ENCODE results near the gene HEYL. TPM values are rescaled to one million over a fixed set of nuclear protein-coding genes. Genes with fewer than 3 reads are reported as not detected.

Gene HEYL
- total RNA-seq, 2 experiments from 2014 or later: 0.05 TPM; not detected in 1

- intact Hi-C loops (cut with DNase I, micrococcal nuclease): no loop called here
- peaks cover 56% of the 10 kb centered on the region for H3K27me3 Mint-ChIP-seq
- CTCF ChIA-PET: no interaction called here
Observed at GRCh38 chr1:39637361-39637760, 2.1 kb downstream of the HEYL start.

GRCh38 chr1:39635871-39636210 is 3.6 kb downstream of the HEYL start:
- no peak for DNase-seq
- Histone ChIP-seq H3K27me3 (ENCODE audit: control insufficient read depth in 1 of 2, insufficient read depth in 2 of 2, low read length in 2 of 2) (peaks cover 11 to 25% of the 10 kb centered on the region in 2 experiments), H3K9me3 (ENCODE audit: control insufficient read depth in 1 of 2, insufficient read depth in 1 of 2, low read length in 2 of 2) (no peaks in the 10 kb centered on the region), H3K27ac (ENCODE audit: low read depth in 1 of 2, low read length in 2 of 2) (no peak overlapping the region), H3K36me3 (ENCODE audit: insufficient read depth, low read length) (no peaks in the 10 kb centered on the region), H3K4me3 (ENCODE audit: low read length) (no peak overlapping the region), H3K4me1 (ENCODE audit: insufficient read depth, low read length) (peaks cover 6% of the 10 kb centered on the region)
- peaks cover 59% of the 10 kb centered on the region for H3K27me3 Mint-ChIP-seq
- no peak for TF ChIP-seq CTCF (IDR thresholded peaks at IDR 0.05)
- H3K27ac Mint-ChIP-seq: no peak overlapping the region
- CTCF ChIA-PET: no interaction called here
- no peak overlapping the region for H3K4me3 Mint-ChIP-seq
- H3K36me3 Mint-ChIP-seq (ENCODE audit: low read depth): no peaks in the 10 kb centered on the region
- no peak for ATAC-seq (ENCODE audit: poor library complexity)
- POLR2A ChIA-PET: no interaction called here
- H3K4me1 Mint-ChIP-seq (ENCODE audit: low read depth): no peaks in the 10 kb centered on the region
- H3K9me3 Mint-ChIP-seq: no peaks in the 10 kb centered on the region
- intact Hi-C loops (cut with DNase I, micrococcal nuclease): no loop called here

More at GRCh38 chr1:39637361-39637760, 2.1 kb downstream of the HEYL start:
- Mint-ChIP-seq H3K4me1 (ENCODE audit: low read depth) (no peaks in the 10 kb centered on the region), H3K4me3 (no peak overlapping the region), H3K27ac (no peak overlapping the region), H3K9me3 (no peaks in the 10 kb centered on the region), H3K36me3 (ENCODE audit: low read depth) (no peaks in the 10 kb centered on the region)
- TF ChIP-seq CTCF (IDR thresholded peaks at IDR 0.05): no peak
- POLR2A ChIA-PET: no interaction called here
- Histone ChIP-seq H3K27me3 (ENCODE audit: control insufficient read depth in 1 of 2, insufficient read depth in 2 of 2, low read length in 2 of 2) (peaks cover 11 to 25% of the 10 kb centered on the region in 2 experiments), H3K9me3 (ENCODE audit: control insufficient read depth in 1 of 2, insufficient read depth in 1 of 2, low read length in 2 of 2) (no peaks in the 10 kb centered on the region), H3K27ac (ENCODE audit: low read depth in 1 of 2, low read length in 2 of 2) (no peak overlapping the region), H3K4me1 (ENCODE audit: insufficient read depth, low read length) (peaks cover 6% of the 10 kb centered on the region), H3K4me3 (ENCODE audit: low read length) (no peak overlapping the region), H3K36me3 (ENCODE audit: insufficient read depth, low read length) (no peaks in the 10 kb centered on the region)
- ATAC-seq (ENCODE audit: poor library complexity) (no peak), DNase-seq (no peak)

GRCh38 chr1:39635205-39635870 is 4.1 kb downstream of the HEYL start:
- ChIA-PET POLR2A (no interaction called here), CTCF (no interaction called here)
- Mint-ChIP-seq H3K4me1 (ENCODE audit: low read depth) (no peaks in the 10 kb centered on the region), H3K36me3 (ENCODE audit: low read depth) (no peaks in the 10 kb centered on the region), H3K9me3 (no peaks in the 10 kb centered on the region), H3K27me3 (peaks cover 59% of the 10 kb centered on the region), H3K4me3 (no peak overlapping the region), H3K27ac (no peak overlapping the region)
- intact Hi-C loops (cut with DNase I, micrococcal nuclease): no loop called here
- Histone ChIP-seq H3K4me3 (ENCODE audit: low read length) (no peak overlapping the region), H3K36me3 (ENCODE audit: insufficient read depth, low read length) (no peaks in the 10 kb centered on the region), H3K4me1 (ENCODE audit: insufficient read depth, low read length) (peaks cover 6% of the 10 kb centered on the region), H3K27ac (ENCODE audit: low read depth in 1 of 2, low read length in 2 of 2) (no peak overlapping the region), H3K27me3 (ENCODE audit: control insufficient read depth in 1 of 2, insufficient read depth in 2 of 2, low read length in 2 of 2) (peaks cover 11 to 25% of the 10 kb centered on the region in 2 experiments), H3K9me3 (ENCODE audit: control insufficient read depth in 1 of 2, insufficient read depth in 1 of 2, low read length in 2 of 2) (no peaks in the 10 kb centered on the region)
- DNase-seq (no peak), ATAC-seq (ENCODE audit: poor library complexity) (no peak)
- TF ChIP-seq CTCF (IDR thresholded peaks at IDR 0.05): no peak

Data from CD4-positive, alpha-beta T cell (primary cell).